ENCODE data around the gene ZNF500. TPM values are rescaled to one million over a fixed set of nuclear protein-coding genes. Genes with fewer than 3 reads are reported as not detected.
"Not testable (repeated sequence)": the region's sequence is repeated elsewhere in the genome, so short reads cannot be mapped to it uniquely, and the experiment has no call there.

Gene ZNF500
- total and polyA plus RNA-seq, 7 donors, result 4.2 to 14.4 (median 11.4) TPM

DNA sequence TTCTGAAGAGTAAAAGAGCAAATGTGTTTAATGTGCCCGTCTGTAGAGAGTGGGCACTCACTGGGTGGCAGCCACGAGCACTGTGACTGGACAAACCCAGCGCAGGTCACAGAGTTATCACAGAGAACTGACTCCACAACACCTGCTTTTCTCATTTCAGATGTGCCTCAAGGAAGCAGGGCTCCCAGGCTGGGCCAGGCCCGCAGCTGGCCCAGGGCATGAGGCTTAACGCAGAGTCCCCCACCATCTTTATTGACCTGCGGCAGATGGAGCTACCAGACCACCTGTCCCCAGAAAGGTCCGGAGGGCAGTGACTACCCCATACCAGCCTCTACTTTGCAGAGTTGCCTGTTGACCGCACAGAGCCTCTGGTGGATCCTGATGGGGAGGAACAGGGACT is 20.7 kb downstream of the ZNF500 start:
- DNase-seq, result no peak
- no peaks in the 10 kb centered on the region for H3K27me3 ChIP-seq
- peaks cover 0 to 23% (median 15%) of the 10 kb centered on the region in 4 donors for H3K4me1 ChIP-seq
- H3K9me3 ChIP-seq, result no peaks in the 10 kb centered on the region
- intact Hi-C loops (cut with DNase I), result no loop called here
- no peak for TF ChIP-seq POLR2A (IDR thresholded peaks at IDR 0.05)
- TF ChIP-seq, protein P1, sequence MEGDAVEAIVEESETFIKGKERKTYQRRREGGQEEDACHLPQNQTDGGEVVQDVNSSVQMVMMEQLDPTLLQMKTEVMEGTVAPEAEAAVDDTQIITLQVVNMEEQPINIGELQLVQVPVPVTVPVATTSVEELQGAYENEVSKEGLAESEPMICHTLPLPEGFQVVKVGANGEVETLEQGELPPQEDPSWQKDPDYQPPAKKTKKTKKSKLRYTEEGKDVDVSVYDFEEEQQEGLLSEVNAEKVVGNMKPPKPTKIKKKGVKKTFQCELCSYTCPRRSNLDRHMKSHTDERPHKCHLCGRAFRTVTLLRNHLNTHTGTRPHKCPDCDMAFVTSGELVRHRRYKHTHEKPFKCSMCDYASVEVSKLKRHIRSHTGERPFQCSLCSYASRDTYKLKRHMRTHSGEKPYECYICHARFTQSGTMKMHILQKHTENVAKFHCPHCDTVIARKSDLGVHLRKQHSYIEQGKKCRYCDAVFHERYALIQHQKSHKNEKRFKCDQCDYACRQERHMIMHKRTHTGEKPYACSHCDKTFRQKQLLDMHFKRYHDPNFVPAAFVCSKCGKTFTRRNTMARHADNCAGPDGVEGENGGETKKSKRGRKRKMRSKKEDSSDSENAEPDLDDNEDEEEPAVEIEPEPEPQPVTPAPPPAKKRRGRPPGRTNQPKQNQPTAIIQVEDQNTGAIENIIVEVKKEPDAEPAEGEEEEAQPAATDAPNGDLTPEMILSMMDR (IDR thresholded peaks at IDR 0.05), result no peak
- TF ChIP-seq EP300 (IDR thresholded peaks at IDR 0.05), result no peak
- TF ChIP-seq POLR2AphosphoS5 (IDR thresholded peaks at IDR 0.05), result no peak
- H3K27ac ChIP-seq, result no peak overlapping the region
- no peak overlapping the region for H3K4me3 ChIP-seq
- WGBS, 2 donors, result 77 to 89% methylated on average over 8 of the region's 8 CpGs
- peaks cover 5 to 18% (median 10%) of the 10 kb centered on the region in 4 donors for H3K36me3 ChIP-seq

DNA sequence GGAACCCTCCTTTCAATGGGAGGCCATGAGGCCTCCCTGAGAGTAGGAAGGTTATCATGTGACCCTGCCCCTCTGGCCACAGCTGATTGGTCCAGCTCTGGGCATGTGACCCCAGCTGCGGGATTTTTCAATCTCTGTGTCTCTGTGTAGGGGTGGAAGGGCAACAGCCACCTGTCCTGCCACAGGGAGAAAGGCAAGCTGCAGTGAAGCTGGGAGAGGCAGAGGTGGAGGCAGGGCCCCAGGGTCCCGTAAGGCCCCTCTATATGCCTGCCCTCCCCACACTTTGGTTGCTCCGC is 21.7 kb downstream of the ZNF500 start:
- TF ChIP-seq EP300 (IDR thresholded peaks at IDR 0.05) (no peak), POLR2A (IDR thresholded peaks at IDR 0.05) (no peak), POLR2AphosphoS5 (IDR thresholded peaks at IDR 0.05) (no peak)
- TF ChIP-seq, protein P1 (IDR thresholded peaks at IDR 0.05), result no peak
- 81 to 92% methylated on average over 3 of the region's 3 CpGs for WGBS, 2 donors
- H3K9me3 ChIP-seq, result no peaks in the 10 kb centered on the region
- intact Hi-C loops (cut with DNase I), result no loop called here
- no peak for DNase-seq
- no peak overlapping the region for H3K27ac ChIP-seq
- H3K4me3 ChIP-seq, result no peak overlapping the region
- H3K4me1 ChIP-seq, result peaks cover 0 to 23% (median 15%) of the 10 kb centered on the region in 4 donors
- no peaks in the 10 kb centered on the region for H3K27me3 ChIP-seq
- H3K36me3 ChIP-seq, result peaks cover 0 to 9% (median 2%) of the 10 kb centered on the region in 4 donors

DNA sequence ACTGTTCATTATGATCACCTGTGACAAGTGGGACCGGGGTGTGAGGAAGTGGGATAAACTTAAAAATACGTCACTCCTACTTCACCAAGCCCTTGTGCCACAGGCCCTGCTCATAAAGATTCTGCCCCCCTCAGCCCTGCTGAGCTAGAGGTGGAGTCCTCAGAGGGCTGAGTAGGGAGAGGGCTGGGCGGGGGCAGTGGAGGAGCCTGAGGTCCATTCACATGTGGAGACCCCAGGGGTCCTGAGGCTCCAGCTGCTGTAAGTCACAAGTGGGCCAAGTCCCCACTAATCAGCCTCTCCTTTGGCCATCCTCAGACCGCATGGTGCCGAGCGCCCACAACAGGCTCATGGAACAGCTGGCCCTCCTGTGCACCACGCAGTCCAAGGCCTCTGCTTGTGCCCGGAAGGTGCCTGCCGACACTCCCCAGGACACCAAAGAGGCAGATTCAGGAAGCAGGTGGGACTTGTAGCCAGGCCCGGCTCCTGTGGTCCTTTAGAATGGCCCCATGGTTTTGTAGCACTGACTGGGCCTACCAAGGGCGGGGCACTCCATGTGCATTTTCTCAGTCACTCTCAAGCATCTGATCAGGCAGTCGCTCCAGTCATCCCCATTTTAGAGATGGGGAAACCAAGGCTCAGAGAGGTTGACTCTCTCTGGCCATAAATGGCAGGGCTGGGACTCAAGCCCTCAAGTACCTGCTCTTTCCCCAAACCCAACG is 22.2 kb downstream of the ZNF500 start:
- WGBS, 2 donors, result 79 to 88% methylated on average over 13 of the region's 13 CpGs
- Histone ChIP-seq H3K36me3 (peaks cover 0 to 5% (median 0%) of the 10 kb centered on the region in 4 donors), H3K9me3 (no peaks in the 10 kb centered on the region), H3K27me3 (no peaks in the 10 kb centered on the region), H3K4me1 (peaks cover 0 to 23% (median 15%) of the 10 kb centered on the region in 4 donors), H3K27ac (no peak overlapping the region), H3K4me3 (no peak overlapping the region)
- TF ChIP-seq POLR2A (IDR thresholded peaks at IDR 0.05) (no peak), POLR2AphosphoS5 (IDR thresholded peaks at IDR 0.05) (no peak), EP300 (IDR thresholded peaks at IDR 0.05) (no peak)
- TF ChIP-seq, protein P1 (IDR thresholded peaks at IDR 0.05), result no peak
- intact Hi-C loops (cut with DNase I), result no loop called here
- no peak for DNase-seq

DNA sequence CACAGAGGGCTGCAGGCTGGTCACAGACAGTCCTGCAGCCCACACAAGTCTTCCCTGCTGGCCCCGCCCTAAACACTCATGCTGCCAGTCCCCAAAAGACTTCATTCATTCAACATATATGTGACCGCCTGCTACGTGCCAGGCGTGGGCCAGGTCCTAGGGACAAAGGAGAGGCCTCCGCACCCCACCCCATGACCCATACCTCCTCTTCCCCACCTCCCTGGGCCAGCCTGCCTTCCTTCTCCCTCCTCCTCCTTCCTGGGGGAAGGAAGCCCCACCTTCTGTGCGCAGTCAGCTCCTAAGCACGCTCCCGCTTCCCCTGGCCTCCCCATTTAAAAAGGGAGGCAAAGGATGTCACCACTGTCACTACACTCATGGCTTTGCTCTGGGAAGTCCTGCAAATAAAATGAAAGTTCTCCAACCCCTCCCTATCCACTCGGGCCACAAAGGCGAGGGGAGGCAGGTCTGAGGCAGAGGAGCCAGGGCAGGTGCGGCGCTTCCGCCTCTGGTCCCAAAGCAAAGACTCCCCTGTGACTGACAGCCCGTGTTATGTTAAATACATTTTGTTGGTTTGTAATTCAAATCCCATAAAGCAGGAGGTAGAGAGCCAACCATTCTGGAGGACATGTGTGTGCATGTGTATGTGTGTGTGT is 23.6 kb downstream of the ZNF500 start:
- no peak overlapping the region for H3K4me3 ChIP-seq
- no peaks in the 10 kb centered on the region for H3K27me3 ChIP-seq
- H3K4me1 ChIP-seq, result peaks cover 0 to 23% (median 15%) of the 10 kb centered on the region in 4 donors
- whole genome bisulfite sequencing, 2 donors, result 12 to 39% methylated on average over 14 of the region's 14 CpGs
- H3K9me3 ChIP-seq, result no peaks in the 10 kb centered on the region
- no peak overlapping the region for H3K27ac ChIP-seq
- TF ChIP-seq POLR2AphosphoS5 (IDR thresholded peaks at IDR 0.05) (no peak), EP300 (IDR thresholded peaks at IDR 0.05) (no peak), POLR2A (IDR thresholded peaks at IDR 0.05) (no peak)
- TF ChIP-seq, protein P1 (IDR thresholded peaks at IDR 0.05), result no peak
- intact Hi-C loops (cut with DNase I), result no loop called here
- H3K36me3 ChIP-seq, result no peaks in the 10 kb centered on the region
- DNase-seq, result no peak

DNA sequence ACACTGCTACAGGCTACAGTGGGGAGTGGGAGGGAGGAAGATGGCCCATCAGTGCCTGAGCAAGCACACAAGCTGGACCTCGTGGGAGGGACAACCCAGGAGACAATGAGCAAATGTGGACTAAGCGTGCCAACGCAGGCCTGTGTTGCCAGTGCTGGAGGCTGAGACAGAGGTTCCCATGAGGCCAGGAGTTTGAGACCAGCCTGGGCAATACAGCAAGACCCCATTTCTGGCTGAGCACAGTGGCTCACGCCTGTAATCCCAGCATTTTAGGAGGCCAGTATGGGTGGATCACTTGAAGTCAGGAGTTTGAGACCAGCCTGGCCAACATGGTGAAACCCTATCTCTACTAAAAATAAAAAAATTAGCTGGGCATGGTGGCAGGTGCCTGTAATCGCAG is 28.6 kb downstream of the ZNF500 start:
- H3K36me3 ChIP-seq, H3K4me3 ChIP-seq, H3K27me3 ChIP-seq, H3K9me3 ChIP-seq, H3K27ac ChIP-seq, DNase-seq: not testable (repeated sequence)
- 86% methylated on average over 5 of the region's 5 CpGs for WGBS, 2 donors
- intact Hi-C loops (cut with DNase I), result loop anchor here (10.0 kb wide), 1 partner anchor 216 kb away; the partner anchor contains the start of gene SEC14L5
- H3K4me1 ChIP-seq, result peaks cover 0 to 17% (median 14%) of the 10 kb centered on the region in 4 donors

Measured in sigmoid colon (tissue), 7 donors.